NCI-H510A treated with DMSO at 0.1 percent for 48 hours (cell line): Measurements from ENCODE around the gene SHISA6.
"Not testable (repeated sequence)": the region's sequence is repeated elsewhere in the genome, so short reads cannot be mapped to it uniquely, and the experiment has no call there.

Experiments used
- DNase-seq: peaks from one replicate; lab custom pipeline; 2025; lab: John Stamatoyannopoulos, UW

Gene SHISA6

DNA sequence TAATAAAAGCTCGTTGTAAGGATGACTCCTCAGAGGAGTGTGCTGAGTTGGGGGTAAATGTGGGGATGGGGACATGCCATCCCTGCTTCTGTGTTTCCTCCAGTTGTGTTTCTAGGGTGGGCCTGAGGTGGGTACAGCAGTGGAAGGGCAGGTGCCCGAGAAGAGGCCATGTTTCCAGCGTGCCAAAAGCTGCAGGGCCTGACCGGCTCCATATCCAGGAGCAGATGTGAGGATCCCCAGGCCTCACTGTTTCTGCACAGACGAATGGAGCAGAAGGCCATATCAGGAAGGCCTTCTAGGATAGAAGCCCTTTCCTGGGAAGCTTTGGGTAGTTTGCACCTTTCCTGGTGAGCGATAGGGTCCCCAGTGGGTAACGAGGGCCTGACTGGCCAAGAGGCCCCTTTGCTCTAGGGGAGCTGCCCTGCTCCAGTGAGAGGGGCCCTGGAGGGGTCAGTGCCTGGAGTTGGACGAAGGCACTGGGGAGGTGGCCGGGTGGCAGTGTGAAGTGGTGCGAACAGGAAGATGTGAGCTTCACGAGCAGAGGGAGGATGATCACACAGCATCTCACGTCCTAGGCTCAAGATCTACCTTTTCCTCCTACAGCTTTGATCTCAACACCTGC is 62.9 kb downstream of the SHISA6 start:
- DNase-seq, result no peak

- no peak for DNase-seq
These were observed 63.6 kb downstream of the SHISA6 start for GRCh38 chr17:11304568-11304967.

DNA sequence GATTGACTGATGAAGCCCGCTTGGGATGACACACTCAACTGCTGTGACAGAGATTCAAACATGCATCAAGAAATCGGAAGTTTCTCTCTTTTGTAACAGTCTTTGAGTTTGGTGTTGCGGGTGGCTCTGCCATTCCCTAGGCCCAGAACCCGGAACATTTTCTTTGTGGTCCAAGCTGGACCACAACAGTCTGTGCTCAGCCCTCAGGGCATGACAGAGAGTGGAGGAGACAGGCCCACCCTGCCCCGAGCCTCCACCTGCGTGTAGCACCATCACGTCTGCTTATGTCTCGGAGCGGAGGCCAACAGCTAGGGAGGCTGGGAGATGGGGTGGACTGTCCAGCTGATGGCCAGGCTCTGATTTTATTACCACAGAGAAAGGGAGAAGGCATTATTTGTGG is 64.5 kb downstream of the SHISA6 start:
- DNase-seq, result no peak

DNA sequence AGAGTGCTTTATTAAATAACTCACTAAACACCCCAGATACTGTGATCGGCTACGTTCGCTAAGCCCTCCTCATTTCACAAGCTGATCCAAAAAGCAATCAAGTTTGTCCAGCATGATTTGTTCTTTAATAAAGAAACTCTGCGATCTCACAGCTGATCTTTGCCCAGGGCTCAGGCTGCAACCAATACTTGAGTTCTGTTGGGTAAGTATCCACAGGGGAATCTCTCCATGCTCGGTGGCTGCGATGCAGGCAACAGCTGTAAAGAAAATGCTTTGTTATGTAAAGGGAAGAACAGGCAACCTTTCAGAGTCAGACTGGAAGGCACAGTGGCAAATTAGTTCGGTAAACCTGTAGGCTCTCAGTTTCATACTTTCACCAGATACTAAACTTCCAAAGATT is 67.5 kb downstream of the SHISA6 start:
- no peak for DNase-seq

DNA sequence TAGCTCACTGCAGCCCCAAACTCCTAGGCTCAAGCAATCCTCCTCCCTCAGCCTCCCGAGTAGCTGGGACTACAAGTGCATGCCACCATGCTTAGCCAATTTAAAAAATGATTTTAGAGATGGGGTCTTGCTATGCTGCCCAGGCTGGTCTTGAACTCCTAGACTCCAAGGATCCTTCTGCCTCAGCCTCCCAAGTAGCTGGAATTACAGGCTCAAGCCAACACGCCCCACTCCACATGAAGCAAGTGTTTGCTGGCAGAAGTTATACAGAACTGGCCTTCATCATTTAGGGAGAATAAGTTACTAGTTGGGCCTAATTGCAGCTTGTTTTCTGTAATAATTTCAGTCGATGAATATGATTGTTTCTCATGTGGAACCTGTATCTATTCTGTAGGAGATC is 68.0 kb downstream of the SHISA6 start:
- no peak for DNase-seq

GRCh38 chr17:11309850-11310249 is 68.8 kb downstream of the SHISA6 start:
- DNase-seq, result no peak

DNA sequence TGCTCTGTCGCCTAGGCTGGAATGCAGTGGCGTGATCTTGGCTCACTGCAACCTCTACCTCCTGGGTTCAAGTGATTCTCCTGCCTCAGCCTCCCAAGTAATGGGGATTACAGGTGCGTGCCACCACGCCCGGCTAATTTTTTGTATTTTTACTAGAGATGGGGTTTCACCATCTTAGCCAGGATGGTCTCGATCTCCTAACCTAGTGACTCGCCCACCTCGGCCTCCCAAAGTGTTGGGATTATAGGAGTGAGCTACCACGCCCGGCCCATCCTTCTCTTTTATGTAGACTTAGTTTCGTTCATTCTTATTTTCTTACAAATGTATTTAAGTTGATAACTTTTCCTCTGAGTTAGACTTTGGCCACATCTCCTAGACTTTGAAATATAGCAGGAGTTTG is 75.4 kb downstream of the SHISA6 start:
- DNase-seq, result not testable (repeated sequence)

GRCh38 chr17:11318207-11318606 is 77.2 kb downstream of the SHISA6 start:
- DNase-seq, result no peak

- no peak for DNase-seq
These were observed 78.9 kb downstream of the SHISA6 start for GRCh38 chr17:11319894-11320293.

DNA sequence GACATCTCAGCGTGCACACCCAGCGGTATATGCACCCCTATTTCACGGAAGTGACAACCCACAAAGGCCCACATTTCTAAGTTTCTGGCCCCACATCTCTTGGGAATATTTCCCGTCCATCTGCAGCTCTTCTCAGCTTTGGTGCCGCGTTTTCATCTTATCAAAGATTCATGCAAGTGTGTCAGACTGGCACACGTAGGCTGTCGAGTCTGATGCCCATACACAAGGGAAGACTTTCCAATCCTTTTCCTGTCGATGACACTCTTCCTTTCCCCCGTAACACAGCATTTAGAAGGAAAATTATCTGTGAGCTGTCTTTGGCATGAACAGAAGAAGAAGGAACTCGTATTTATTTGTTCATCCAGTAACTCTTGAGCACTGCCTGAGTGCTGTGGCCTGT is 83.0 kb downstream of the SHISA6 start:
- no peak for DNase-seq

DNA sequence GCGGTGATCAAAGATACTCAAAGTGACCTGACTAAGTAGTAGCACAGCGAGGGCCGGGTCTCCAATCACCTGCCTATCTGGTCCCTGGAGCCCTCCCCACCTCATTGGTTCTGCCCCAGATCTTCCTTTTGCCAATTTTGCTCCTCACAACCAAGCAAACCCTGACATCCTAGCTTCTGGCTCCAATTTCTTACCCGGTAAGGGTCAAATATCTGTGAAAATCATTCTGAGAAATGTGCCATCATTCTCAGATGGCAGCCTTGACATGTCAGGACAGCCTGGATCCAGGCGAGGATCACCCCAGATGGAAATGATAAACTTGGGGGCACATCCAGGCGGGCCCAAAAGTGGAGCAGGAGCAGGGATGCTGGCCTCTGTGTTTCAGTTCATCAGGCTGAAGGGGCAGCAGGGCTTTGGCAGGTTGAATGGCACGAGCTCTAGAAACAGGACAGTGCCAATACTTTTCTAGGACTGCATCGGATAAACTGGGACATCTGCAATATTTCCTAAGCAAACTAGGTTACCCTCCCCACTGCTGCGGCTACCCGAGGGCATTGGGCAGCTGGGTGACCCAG is 83.9 kb downstream of the SHISA6 start:
- no peak for DNase-seq

GRCh38 chr17:11326492-11326891 is 85.5 kb downstream of the SHISA6 start:
- DNase-seq, result no peak

GRCh38 chr17:11328770-11329169 is 87.8 kb downstream of the SHISA6 start:
- no peak for DNase-seq

DNA sequence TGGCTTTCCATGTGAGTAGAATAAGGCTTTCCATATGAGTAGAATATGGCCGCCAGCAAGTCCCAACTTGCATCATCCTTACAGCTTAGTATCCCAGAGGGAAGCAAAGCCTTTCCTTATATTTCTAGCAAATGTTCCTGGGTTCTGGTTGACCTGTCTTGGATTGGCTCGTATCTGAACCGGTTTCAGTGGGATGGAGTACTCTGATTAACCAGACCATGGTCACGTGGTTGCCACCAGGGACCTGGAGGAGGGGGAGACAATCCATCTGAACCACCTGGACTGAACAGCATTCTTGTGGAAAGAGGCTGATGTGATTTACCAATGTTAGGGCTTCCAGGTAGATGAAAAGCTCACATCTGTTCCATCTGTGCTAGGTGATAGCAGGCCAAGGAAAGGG is 89.0 kb downstream of the SHISA6 start:
- no peak for DNase-seq

GRCh38 chr17:11330826-11331225 is 89.8 kb downstream of the SHISA6 start:
- DNase-seq, result no peak

DNA sequence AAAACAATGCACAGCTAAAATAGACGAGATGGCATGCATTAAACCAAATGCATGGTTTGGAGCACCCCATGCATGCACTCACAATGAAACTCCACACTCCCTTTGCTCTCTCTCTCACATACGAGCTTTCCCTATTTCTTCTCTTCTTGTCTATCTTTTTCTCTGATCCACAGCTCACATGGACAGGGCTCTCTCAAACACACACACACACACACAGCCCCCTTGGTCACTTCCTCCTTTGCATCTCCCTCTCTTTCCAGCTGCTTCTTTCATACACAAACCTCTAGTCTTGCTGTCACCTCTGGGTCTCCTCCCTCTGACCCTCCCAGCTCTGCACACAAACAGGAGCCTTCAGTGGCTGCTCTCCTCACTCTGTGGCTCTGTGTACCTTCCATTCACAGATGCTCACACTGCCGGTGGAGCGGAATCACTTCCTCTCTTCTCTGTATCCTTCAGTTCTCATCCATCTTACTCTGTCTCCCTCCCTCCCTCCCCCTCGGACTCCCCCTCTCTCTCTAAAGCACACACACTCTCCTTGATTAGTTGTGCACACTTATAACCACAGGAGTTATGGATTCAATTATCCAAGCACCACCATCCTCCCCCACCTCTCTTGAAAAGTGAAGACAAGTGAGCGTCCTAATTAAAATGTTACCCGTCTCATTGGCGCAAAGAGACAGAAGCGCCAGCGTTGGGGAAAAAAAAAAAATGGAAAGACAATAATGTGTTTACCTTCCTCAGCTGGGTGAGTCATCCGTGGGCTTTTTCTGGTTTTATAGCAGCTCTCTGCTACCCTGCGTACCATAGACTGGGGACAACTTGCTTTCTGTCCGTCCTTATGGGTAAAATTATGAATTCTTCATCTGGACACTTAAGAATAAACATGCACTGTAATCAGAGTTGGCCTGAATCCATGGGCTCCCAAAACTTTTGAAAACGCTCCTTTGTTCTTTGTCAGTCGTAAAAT is 90.8 kb downstream of the SHISA6 start:
- no peak for DNase-seq

DNA sequence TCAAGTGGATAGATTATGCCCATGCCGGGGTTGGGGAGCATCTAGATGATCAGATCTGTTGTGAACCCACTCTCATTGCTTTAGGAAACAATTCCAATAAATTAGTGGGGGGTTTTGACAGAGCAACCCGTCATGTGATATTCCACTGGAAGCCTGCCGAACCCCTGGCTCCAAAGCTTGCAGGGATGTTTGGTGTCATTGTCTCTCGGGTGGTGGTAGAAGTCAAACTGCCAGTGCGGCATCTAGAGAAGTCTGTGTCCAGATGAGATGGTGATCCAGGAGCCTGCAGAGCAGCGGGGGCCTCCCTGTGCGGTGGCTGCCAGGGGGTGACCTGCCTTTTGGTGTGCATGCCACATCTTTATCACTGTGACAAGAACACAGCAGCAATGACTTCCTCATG is 91.7 kb downstream of the SHISA6 start:
- DNase-seq, result no peak

- DNase-seq, result no peak
These were observed 93.5 kb downstream of the SHISA6 start for GRCh38 chr17:11334493-11334892.

DNA sequence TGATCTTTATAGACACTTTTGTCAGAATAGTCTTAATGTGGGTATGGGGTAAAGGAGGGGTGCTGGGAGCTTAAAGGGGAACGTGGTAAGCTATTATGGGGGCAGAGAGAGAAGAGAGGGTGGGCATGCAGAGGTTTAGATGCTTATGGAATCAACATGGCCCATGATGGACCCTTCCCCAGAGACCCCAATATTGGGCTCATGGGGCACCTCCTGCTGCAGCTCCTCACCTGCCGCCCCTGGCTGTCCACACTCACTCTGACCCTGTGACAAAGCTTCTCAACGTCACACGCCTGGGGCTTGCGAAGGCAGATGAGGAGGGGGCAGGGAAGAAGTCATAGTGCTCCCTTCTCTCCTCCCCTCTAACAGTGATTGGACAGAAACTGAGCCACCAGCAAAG is 95.3 kb downstream of the SHISA6 start:
- no peak for DNase-seq

GRCh38 chr17:11340803-11341202 is 99.8 kb downstream of the SHISA6 start:
- no peak for DNase-seq

GRCh38 chr17:11342138-11342537 is 101.1 kb downstream of the SHISA6 start:
- no peak for DNase-seq

GRCh38 chr17:11349106-11349505 is 108.1 kb downstream of the SHISA6 start:
- DNase-seq, result no peak

DNA sequence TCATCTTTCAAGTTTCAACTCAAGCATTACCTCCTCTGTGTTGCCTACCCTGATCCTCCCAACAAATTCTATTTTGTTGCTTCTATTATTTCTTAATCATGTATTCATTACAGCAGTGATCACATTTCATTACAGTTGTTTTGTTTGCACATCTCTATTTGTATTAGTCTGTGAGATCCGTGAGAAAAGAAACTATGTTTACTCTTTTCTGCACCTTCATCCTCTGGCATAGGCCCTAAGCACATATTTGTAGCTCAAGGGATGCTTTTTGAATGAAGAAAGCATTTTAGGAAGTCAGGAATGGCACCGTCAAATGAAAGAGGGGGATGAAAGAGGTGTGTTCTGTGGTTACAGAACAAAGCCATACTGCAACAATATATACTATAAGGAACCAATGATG is 110.5 kb downstream of the SHISA6 start:
- no peak for DNase-seq
